Calu3 (cell line): Measurements from ENCODE around the gene TMIGD2. TPM values are rescaled to one million over a fixed set of nuclear protein-coding genes. Genes with fewer than 3 reads are reported as not detected.
"Not testable (repeated sequence)": the region's sequence is repeated elsewhere in the genome, so short reads cannot be mapped to it uniquely, and the experiment has no call there.

Experiments used
- BruUV-seq: library from RNA; stranded (reverse); fragments of 400-500 nt; replicated peaks from 2 replicates; lab custom pipeline; 2021; lab: Mats Ljungman, UMichigan
- CTCF ChIA-PET: fragments of 300-600 bp; sonication (Branson Sonifier 250); formaldehyde crosslinking; loops from one replicate; lab custom pipeline; 2022; ENCODE audit warnings: antibody characterized with exemption; lab: Charles Lee
- DNase-seq: peaks from one replicate; pipeline ENCODE4 v3.0.0; 2022
- H3K27ac Mint-ChIP-seq: one replicate; pipeline ENCODE4 v1.8.0; 2022; ENCODE audit warnings: mixed read lengths; ENCODE audit not compliant: unreplicated experiment
- H3K27me3 Mint-ChIP-seq: one replicate; pipeline ENCODE4 v1.8.0; 2022; ENCODE audit warnings: mixed read lengths; ENCODE audit not compliant: unreplicated experiment
- H3K36me3 Mint-ChIP-seq: one replicate; pipeline ENCODE4 v1.8.0; 2022; ENCODE audit warnings: mild to moderate bottlenecking, moderate library complexity, mixed read lengths; ENCODE audit not compliant: insufficient read depth, unreplicated experiment
- H3K4me1 Mint-ChIP-seq: one replicate; pipeline ENCODE4 v1.8.0; 2022; ENCODE audit warnings: mild to moderate bottlenecking, low read depth, mixed read lengths; ENCODE audit not compliant: unreplicated experiment
- H3K4me3 Mint-ChIP-seq: one replicate; pipeline ENCODE4 v1.8.0; 2022; ENCODE audit warnings: mild to moderate bottlenecking, low read depth, moderate library complexity, mixed read lengths; ENCODE audit not compliant: unreplicated experiment
- H3K9me3 Mint-ChIP-seq: one replicate; pipeline ENCODE4 v1.8.0; 2022; ENCODE audit warnings: low read depth, mixed read lengths; ENCODE audit not compliant: unreplicated experiment
- CTCF ChIP-seq: fragments of 200-600 bp; IDR thresholded peaks from one replicate; pipeline ENCODE4 v1.8.0; 2022; ENCODE audit warnings: antibody characterized with exemption; ENCODE audit not compliant: unreplicated experiment
- intact Hi-C: fragments of 100-400 bp; cut with micrococcal nuclease; formaldehyde crosslinking; loops from one replicate; pipeline ENCODE4 v1.10.0; 2022; ENCODE audit not compliant: unreplicated experiment
- total RNA-seq: library from RNA; stranded (reverse); gene quantifications from 2 replicates; pipeline ENCODE4 v1.2.3, GENCODE V29; 2022

TMIGD2 gene
- total RNA-seq, 1 experiment from 2014 or later: not detected

- no TSS peak for BruUV-seq
- H3K9me3 Mint-ChIP-seq: no peaks in the 10 kb centered on the region
- no peak overlapping the region for H3K4me3 Mint-ChIP-seq
Measured at GRCh38 chr19:4277191-4277696, 24.9 kb downstream of the TMIGD2 start.

GRCh38 chr19:4274321-4274686 lies 27.9 kb downstream of the TMIGD2 start:
- H3K4me3 Mint-ChIP-seq, H3K36me3 Mint-ChIP-seq, H3K27ac Mint-ChIP-seq, DNase-seq, BruUV-seq, H3K4me1 Mint-ChIP-seq, CTCF ChIA-PET, intact Hi-C loops, H3K9me3 Mint-ChIP-seq: not testable (repeated sequence)
- peaks cover 13% of the 10 kb centered on the region for H3K27me3 Mint-ChIP-seq

More at GRCh38 chr19:4277191-4277696, 24.9 kb downstream of the TMIGD2 start:
- no peaks in the 10 kb centered on the region for H3K36me3 Mint-ChIP-seq
- no peak for TF ChIP-seq CTCF
- CTCF ChIA-PET: interaction anchor here (0.6 to 1.2 kb wide), 3 partner anchors 10 to 62 kb away, joined by 3 read pairs; no protein-coding TSS in a partner anchor
- DNase-seq: no peak
- intact Hi-C loops: no loop called here
- H3K27ac Mint-ChIP-seq: no peak overlapping the region
- peaks cover 36% of the 10 kb centered on the region for H3K27me3 Mint-ChIP-seq
- H3K4me1 Mint-ChIP-seq: no peaks in the 10 kb centered on the region

- Mint-ChIP-seq H3K9me3 (no peaks in the 10 kb centered on the region), H3K27me3 (no peaks in the 10 kb centered on the region), H3K4me3 (no peak overlapping the region), H3K4me1 (no peaks in the 10 kb centered on the region), H3K27ac (no peak overlapping the region), H3K36me3 (peaks cover 8% of the 10 kb centered on the region)
- no peak for DNase-seq
- CTCF ChIA-PET: no interaction called here
- intact Hi-C loops: no loop called here
- no peak for TF ChIP-seq CTCF
- BruUV-seq: no TSS peak
Measured at GRCh38 chr19:4272894-4273293, 29.3 kb downstream of the TMIGD2 start.

- no TSS peak for BruUV-seq
- no peaks in the 10 kb centered on the region for H3K9me3 Mint-ChIP-seq
- no peak overlapping the region for H3K27ac Mint-ChIP-seq
- H3K4me1 Mint-ChIP-seq: no peaks in the 10 kb centered on the region
- no peak for DNase-seq
- no peaks in the 10 kb centered on the region for H3K27me3 Mint-ChIP-seq
- intact Hi-C loops: no loop called here
- no peak overlapping the region for H3K4me3 Mint-ChIP-seq
- CTCF ChIA-PET: no interaction called here
- peaks cover 24% of the 10 kb centered on the region for H3K36me3 Mint-ChIP-seq
- TF ChIP-seq CTCF: no peak
Measured at GRCh38 chr19:4268816-4269430, 33.3 kb downstream of the TMIGD2 start.
